HG03378 (cell line): ENCODE data around the gene MIOS.

ENCODE experiments used
- ATAC-seq: cut with Tn5 transposase; IDR thresholded peaks from one replicate; pipeline ENCODE4 v1.9.1; 2021; ENCODE audit warnings: mild to moderate bottlenecking, moderate library complexity; ENCODE audit not compliant: unreplicated experiment

MIOS gene

DNA sequence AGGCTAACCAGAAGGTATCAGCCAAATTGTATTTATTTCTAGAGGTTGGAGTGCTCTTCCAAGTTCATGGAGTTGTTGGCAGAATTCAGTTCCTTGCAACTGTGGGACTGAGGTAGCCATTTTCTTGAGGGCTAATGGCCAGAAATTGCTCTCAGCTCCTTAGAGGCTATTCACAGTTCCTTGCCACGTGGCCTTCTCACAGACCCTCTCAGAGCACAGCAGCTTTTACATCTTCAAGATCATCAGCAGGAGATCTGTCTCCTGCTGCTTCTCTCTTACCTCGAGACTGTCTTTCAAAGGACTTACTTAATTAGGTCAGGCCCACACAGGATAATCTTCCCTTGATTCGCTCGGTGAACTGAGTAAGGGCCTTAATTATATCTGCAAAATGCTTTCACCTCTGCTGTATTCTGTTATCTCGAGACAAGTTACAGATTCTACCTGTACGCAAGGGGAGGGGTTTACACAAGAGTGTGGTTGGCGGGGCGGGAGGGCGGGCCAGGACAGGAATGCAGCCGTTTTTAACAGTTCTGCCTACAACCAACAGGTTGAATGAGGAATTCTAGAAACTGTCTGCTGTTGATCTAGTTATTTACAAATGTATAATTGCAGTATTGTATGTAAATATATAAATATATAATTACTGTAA, 15.0 kb downstream of the MIOS start:
- ATAC-seq: no peak

DNA sequence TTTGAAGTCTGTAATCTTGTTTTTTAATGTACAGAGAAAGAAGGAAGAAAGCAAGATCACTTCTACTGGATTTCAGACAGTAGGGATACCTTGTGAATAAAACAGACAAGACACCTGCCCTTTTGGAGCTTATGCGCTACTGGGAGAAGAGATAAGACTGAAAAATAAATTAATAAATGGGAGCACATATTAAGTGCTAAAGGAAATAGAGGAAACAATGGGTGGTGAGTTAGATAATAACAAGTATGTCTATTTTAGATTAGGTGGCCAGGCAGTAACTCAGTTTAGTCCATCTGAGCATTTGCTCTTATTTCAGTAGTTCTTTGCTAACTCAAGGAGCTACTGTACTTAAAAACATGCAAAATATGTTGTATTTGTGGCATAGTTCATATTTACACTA, 15.9 kb downstream of the MIOS start:
- ATAC-seq: no peak

DNA sequence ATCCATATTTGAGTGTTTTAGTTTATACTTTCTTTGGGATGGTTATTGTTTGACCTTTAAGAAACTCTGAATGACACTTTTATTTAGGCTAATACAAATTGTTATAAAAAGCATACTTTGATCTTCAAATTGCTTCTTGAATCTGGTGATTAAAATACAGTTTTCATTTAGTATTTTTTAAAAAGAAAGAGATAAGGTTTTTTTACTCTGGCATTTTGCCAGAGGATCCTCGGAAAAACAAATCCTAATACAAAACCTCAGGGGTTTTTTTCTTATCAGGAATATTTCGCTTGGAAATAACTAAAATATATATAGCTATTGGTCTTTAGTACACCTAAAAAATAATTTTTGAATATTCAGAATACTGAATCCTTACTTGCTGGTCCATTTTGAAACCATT, 17.0 kb downstream of the MIOS start:
- ATAC-seq: no peak

DNA sequence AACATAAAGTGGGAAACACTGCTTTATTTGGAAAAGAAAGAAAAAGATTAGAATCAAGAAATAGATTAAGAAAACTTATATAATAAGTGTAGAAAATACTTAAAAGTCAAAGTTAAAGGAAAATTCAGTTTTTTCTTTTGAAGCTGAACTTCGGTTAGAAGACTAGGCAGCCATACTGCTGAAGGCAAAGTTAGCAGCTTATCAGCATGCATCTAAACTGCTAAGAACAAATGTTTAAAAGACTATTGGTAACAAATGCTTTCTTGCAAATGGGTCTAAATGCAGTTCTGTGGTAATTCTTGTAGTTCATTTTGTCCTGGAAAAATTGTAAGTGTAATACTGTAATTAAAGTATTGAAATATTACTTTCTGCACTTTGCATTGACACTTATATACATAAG, 18.0 kb downstream of the MIOS start:
- ATAC-seq: no peak

DNA sequence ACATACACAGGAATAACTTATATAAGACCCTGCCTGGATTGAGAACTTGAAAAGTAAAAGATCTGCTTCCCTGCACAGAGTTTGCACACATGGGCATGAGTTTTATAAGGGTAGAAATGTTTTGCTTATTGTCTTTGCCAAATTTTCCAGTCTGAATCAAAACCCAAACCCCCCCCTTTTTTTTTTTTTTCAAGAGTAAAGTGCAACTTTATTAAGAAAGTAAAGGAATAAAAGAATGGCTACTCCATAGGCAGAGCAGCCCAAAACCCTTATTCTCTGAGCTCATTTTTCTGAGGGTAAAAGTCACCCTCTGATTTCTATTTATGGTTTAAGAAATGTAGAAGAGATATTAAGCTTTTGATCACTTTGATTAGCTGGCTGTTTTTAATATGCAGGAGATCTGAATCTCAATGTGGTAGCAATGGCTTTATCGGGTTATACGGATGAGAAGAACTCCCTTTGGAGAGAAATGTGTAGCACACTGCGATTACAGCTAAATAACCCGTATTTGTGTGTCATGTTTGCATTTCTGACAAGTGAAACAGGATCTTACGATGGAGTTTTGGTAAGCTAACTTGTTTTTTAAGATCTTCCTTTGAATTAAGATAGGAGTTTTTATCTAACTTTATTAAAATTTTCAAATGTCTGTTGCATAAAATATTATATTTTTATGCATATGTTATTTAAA, 18.7 kb downstream of the MIOS start:
- ATAC-seq: no peak

DNA sequence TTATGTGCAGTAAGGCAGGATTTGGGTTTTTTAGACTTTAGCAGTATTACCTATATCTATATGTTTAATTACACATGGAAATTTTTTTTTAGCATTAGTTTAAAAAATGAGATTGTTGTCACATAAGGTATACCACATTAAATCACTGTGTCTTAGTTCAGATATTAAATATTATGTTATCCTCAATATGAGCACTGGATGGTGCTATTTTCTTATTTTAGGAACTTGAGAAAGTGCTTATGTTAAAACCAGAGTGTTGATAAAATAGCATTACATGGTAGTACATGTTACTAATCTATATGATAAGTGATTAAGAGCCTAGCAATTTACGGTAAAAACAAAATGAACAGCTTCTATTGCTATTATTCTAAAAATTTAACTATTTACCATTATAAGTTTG, 28.8 kb downstream of the MIOS start:
- no peak for ATAC-seq

DNA sequence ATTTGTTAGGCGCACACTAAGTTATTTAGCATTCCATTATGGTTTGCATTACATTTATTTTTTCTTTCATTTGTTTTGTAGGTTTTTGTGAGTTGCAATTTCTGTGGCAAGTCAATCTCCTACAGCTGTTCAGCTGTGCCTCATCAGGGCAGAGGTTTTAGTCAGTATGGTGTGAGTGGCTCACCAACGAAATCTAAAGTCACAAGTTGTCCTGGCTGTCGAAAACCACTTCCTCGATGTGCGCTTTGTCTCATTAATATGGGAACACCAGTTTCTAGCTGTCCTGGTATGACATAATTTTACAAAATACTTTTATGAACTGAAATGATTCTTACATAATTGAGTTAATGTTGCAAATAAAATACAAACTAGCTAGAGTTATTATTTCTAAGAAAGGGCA, 29.5 kb downstream of the MIOS start:
- no peak for ATAC-seq

DNA sequence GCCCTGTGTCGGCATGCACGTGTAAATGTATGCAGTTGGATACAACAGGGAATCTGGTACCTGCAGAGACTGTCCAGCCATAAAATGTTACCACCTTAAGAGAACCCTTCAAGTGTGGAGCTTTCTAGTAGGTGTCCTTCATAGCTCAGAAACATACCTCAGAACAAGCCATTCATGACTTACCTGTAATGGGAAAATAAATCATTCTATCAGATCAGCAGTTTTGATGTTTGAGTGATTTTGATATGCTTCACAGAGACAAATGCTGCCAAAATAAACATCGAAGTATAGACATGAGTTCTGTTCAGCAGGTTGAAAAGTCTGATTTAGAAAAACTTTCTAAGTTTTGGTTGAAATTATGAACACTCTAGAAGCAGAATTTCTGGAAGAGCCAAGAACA, 40.3 kb downstream of the MIOS start:
- ATAC-seq: no peak

DNA sequence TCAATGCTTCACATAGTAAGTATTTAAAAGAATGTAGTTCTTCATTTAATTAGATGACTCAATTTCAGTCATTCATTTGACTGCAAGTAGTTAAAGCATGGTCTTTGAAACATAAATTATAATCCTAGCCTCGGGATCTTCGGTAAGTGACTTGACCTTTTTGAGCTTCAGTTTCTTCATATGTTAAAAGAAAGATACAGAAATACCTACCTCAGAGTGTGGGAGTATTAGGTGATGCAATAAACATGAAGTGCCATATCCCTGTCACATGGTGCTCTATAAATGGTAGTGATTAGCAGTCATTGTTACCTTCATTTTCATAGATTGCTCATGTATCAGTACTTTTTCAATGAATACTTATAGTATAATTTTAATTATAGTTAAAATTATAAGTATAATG, 42.6 kb downstream of the MIOS start:
- ATAC-seq: no peak

DNA sequence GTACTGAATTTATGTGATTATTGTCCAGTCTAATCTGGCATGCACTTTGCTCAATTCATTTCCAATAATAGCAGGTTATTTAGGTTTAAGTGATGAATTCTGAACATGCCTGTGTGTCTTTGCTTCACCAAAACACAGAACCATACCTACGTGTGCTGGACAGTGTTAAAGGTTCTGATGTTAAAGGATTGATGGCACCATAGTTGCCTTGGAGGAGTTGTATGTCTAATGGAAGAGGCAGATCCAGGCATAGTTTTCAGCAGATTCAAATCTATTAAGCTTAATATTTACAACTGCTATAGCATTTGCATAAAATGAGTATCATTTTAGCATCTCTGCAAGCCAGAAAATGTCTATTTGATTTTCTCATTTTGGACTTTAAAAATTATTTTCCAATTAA, 45.8 kb downstream of the MIOS start:
- ATAC-seq: no peak

DNA sequence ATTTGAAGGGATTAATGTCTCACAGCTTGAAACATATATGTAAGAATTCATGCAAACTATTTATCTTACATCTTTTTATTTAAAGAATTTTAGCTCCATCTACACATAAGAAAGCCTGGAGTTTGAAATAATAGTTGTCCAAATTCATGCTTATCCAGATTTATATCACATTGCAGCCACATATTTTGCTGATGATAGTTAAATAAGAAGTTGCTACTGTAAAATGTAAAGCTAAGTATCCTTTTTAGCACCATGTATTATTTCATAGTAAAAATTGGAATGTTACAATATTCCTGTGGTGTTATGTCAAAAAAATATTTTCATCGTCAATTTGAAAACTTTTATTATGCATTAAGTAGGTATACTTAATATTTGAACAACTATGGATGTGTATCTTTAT, 46.5 kb downstream of the MIOS start:
- ATAC-seq: no peak

DNA sequence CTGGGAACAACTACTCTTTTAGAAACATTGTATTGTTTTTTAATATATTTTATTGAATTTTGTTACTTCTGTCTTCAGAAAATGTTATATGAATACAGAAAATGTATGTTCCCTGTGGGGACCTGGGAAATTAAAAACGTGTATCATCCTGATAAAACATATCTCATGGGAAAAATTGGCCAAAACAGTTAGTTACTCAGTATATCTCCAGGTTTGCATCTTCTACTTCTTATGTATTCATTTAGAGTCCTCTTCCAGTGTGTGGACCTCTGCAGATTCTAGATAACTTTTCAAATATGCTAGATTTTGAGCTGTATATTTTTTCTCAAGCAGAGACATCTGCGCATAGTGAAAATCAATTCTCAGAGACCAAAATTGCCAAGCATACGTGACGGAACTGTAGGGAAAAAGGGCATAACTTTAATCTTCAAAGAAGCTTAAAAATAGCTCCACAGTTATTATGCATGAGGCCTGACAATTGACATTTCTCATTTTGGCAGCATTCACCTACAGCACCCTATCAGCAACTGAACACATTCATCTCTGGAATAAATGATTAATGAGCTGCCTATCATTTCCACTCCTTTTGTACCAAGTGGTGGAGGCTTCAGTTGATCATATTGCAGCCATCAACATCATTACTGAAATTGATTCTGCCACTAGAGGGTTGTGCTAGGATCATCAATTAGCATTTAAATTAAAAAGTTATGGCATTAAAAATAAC, 47.5 kb downstream of the MIOS start:
- no peak for ATAC-seq

DNA sequence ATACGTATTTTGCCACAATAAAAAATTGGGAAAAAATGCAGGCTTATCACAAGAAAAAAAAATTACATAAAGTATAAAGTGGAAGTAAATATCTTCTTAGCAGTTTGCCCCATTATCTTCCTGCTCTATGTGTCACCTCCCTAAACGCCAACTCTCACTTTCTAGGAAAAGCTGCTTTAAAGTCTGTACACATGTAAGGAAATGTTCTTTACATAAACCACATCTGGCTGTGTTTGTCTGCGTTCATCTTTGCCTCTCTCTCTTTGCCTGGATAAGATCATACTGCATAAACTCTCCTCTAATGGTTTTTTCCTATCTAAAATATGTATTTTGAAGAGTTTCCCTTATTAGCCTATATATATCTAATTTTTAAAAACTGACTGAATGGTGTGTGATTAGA, 50.9 kb downstream of the MIOS start:
- ATAC-seq: no peak

DNA sequence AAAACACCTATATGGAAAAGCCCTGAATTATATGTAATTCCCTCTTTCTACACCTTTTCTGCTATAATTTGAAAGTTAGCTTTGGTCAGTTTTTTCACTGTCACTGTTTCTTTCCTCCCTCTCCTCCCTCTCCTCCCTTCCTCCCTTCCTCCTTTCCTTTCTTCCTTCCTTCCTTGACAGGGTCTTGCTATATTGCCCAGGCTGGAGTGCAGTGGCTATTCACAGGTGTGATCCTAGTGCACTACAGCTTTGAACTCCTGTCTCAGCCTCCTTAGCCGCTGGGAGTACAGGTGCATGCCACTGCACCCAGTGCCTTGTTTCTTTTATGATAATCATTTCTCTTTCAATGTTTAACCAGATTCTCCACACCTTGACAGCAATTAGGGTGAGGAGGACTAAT, 51.7 kb downstream of the MIOS start:
- no peak for ATAC-seq

DNA sequence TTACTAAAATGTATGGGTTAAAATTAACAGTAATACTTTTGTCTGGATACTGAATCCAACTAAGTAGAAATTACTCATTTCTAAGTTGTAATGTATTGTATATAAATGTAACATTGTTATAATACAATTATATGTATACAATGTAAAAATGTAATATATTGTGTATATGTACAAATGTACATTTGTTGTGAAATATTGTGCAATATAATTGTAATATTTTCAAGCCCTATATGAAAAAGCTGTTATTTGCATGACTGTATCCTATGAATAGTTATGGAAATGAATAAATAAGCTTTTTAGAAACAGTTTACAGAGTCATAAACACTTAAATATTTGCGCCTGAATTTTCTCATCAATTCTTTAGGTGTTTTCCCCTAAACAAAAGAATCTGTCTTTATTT, 53.6 kb downstream of the MIOS start:
- ATAC-seq: no peak

DNA sequence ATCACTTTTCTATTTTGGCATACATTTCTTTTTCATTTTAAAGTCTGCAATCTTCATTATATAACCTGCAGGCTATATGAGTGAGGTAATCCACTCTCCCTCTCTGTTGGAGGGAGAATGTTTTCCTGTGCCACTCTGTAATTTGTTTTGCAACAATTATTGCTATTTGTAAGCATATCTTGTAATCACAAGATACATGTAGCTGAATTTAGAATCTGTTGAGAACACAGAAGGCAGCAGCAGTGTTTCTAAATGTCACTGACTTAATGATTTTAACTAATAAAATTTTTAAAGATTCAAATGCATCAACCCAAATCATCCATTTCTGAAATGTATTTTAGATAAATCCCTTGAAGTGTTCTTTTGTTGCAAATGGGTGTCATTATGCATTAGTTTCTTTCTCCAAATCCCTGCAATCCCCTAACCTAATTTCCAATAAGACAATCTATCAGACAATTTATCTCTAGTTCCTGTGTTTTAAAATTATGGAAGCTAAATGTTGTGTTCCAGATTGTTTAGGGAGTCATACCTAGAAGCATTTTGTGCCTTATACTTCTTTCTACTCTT, 54.0 kb downstream of the MIOS start:
- no peak for ATAC-seq

DNA sequence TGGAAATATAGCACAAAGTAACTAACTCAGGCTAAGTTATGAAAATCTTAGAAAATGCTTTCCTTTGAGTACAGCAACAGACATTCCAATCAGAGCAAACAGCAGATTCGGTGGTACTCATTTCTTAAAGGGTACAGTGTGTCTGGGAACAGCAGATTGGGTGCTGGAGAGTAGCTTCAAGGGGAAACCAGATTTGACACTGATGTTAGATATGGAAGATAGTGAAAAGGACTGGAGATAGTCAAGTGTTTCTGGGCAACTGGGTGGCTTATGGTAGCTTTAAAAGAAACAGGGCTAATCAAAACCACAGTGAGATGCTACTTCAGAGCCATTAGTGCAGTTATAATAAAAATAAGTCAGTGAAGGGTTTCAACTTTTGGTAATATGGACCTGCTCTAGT, 61.8 kb downstream of the MIOS start:
- no peak for ATAC-seq

DNA sequence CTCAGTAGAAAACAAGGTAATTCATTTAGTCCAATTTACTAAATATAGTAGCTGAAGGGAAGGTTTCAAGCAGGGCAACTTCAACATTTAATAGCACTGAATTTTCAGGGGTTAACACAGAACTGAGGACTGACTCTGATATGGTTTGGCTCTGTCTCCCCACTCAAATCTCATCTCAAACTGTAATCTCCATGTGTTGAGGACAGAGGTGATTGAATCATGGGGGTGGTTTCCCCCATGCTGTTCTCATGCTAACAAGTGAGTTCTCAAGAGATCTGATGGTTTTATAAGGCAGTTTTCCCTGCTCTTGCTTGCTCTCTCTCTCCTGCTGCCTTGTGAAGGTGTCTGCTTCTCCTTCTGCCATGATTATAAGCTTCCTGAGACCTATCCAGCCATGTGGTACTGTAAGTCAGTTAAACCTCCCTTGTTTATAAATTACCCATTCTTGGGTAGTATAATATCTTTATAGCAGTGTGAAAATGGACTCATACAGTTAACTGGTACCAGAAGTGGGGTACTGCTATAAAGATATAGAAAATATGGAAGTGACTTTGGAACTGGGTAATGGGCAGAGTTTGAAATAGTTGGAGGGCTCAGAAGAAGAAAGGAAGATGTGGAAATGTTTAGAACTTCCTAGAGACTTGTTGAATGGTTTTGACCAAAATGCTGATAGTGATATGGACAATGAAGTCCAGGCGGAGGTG, 64.1 kb downstream of the MIOS start:
- no peak for ATAC-seq

DNA sequence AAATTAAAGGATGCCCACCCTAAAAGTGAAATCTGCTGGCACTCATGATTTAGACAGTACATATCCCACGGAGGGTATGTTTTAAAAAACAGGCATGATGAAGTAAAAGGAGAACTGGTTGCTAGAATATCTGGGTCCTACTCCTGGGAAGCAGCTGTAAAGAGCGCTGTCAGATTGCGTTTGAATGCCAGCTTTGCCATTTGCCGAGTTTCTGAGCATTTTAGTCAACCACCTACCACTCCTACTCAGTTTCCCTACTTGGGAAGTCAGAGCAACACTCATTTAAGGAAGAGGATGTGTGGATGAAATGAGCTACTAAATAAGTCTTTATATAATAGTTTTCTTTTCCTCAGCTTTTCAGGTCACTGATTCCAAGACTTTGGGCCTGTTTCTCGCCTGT, 72.7 kb downstream of the MIOS start:
- ATAC-seq: no peak

DNA sequence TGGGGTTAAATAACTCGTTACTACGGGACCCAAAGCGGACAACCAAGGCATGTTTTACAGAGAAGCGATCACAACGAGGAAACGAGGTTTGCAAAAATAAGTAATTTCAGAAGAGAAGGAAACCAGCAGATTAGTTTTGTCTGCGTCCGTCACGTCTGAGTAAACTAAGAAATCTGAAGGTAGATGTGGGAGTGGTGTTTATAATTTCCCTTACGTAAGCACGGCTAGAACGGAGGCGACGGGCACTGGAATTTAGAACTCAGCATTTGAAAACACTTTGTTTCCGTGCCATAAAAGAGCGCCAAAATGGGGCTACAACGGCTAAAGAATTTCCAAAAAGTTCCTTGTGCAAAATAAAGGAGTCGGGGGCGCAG, 73.2 kb downstream of the MIOS start:
- no peak for ATAC-seq
